ENCODE measurements around the gene P4HB.
A peak's percentile ranks its signal among the peaks of the same experiment; 100 is the strongest.

Gene P4HB

GRCh38 chr17:81867170-81867990, 7.0 kb upstream of the P4HB start:
- DNase-seq: no peak

- DNase-seq: no peak
These were observed 6.3 kb upstream of the P4HB start for GRCh38 chr17:81866440-81867169.

- no peak for DNase-seq
These were observed 5.6 kb upstream of the P4HB start for GRCh38 chr17:81865733-81866439.

GRCh38 chr17:81865358-81865732, 5.0 kb upstream of the P4HB start:
- DNase-seq: no peak

- no peak for DNase-seq
These were observed 3.8 kb upstream of the P4HB start for GRCh38 chr17:81863833-81864768.

- DNase-seq: no peak
These were observed 2.9 kb upstream of the P4HB start for GRCh38 chr17:81863123-81863675.

GRCh38 chr17:81860756-81861568, 627 bp upstream of the P4HB start:
- peak; percentile 99 for DNase-seq

- DNase-seq: no peak
These were observed 1.1 kb downstream of the P4HB start for GRCh38 chr17:81858967-81859905.

GRCh38 chr17:81858170-81858966, 2.0 kb downstream of the P4HB start:
- DNase-seq: no peak

GRCh38 chr17:81854974-81855774, 5.2 kb downstream of the P4HB start:
- no peak for DNase-seq

- DNase-seq: no peak
These were observed 8.1 kb downstream of the P4HB start for GRCh38 chr17:81852237-81852636.

- DNase-seq: no peak
These were observed 8.9 kb downstream of the P4HB start for GRCh38 chr17:81851423-81851822.

GRCh38 chr17:81849457-81849856, 10.9 kb downstream of the P4HB start:
- DNase-seq: no peak

- DNase-seq: no peak
These were observed 13.3 kb downstream of the P4HB start for GRCh38 chr17:81846743-81847689.

- DNase-seq: no peak
These were observed 14.2 kb downstream of the P4HB start for GRCh38 chr17:81845881-81846742.

GRCh38 chr17:81845361-81845760, 15.0 kb downstream of the P4HB start:
- no peak for DNase-seq
